K562 (cell line): ENCODE results near the gene PRR11. TPM values are rescaled to one million over a fixed set of nuclear protein-coding genes. Genes with fewer than 3 reads are reported as not detected.

ENCODE experiments used
- AFF1 ChIP-seq, 2 experiments: fragments of 450-650 bp; IDR thresholded peaks; 2 replicates each; pipeline ENCODE4 v1.6.1; 2018; ENCODE audit warnings: mild to moderate bottlenecking in 2 of 2, low read depth in 1 of 2; ENCODE audit not compliant: partially characterized antibody in 2 of 2
- ARNT ChIP-seq, 2 experiments: fragments of 450-650 bp; IDR thresholded peaks; 2 replicates each; pipeline ENCODE4 v1.6.1; 2016; ENCODE audit warnings: mild to moderate bottlenecking in 1 of 2
- CBX5 ChIP-seq: IDR thresholded peaks from 2 replicates; pipeline ENCODE4 v1.6.1; 2014; ENCODE audit warnings: low read depth, borderline replicate concordance
- ELF2 ChIP-seq: fragments of 250-450 bp; sonication (Bioruptor Pico); IDR thresholded peaks from 2 replicates; pipeline ENCODE4 v1.5.0; 2021; ENCODE audit warnings: mild to moderate bottlenecking
- FOXA1 ChIP-seq: fragments of 450-650 bp; IDR thresholded peaks from 2 replicates; pipeline ENCODE4 v1.6.1; 2016; ENCODE audit warnings: mild to moderate bottlenecking, borderline replicate concordance
- TFAP4 ChIP-seq: sonication (generic); formaldehyde crosslinking; IDR thresholded peaks from 2 replicates; pipeline ENCODE4 v1.8.0; 2022; ENCODE audit warnings: missing genetic modification reagents, mild to moderate bottlenecking, moderate library complexity, borderline replicate concordance
- ZNF347 ChIP-seq: fragments of 450-650 bp; formaldehyde crosslinking; IDR thresholded peaks from 2 replicates; pipeline ENCODE4 v1.4.0; 2020; ENCODE audit warnings: low read depth, mild to moderate bottlenecking, moderate library complexity
- polyA plus RNA-seq, 8 experiments: library from polyadenylated mRNA; depleted of rRNA in 4 of 8; stranded (reverse) in 5 of 8; unstranded in 3 of 8; fragments of >200 nt; fragmentation: Nextera tagmentation in 2 of 8; fragmentation: Illumina TruSeq in 1 of 8; extraction: Ambion mirVana in 2 of 8; extraction: Trizol in 1 of 8; gene quantifications; 2 replicates each; pipeline versions ENCODE4 v1.2.1 to v1.2.3, GENCODE V29; 2011 to 2014; ENCODE audit warnings: inconsistent platforms in 1 of 8, missing spikeins in 1 of 8
- total RNA-seq, 7 experiments: library from RNA; depleted of rRNA in 6 of 7; stranded (reverse); fragments of >200 nt in 6 of 7; fragmentation: Illumina TruSeq in 2 of 7; extraction: Trizol in 2 of 7; gene quantifications; 2 replicates each; pipeline versions ENCODE4 v1.2.1 to v1.2.3, GENCODE V29; 2011 to 2021; ENCODE audit warnings: low replicate concordance in 1 of 7
- TF ChIP-seq, protein P1 (sequence below): sonication (generic); formaldehyde crosslinking; IDR thresholded peaks from 2 replicates; pipeline ENCODE4 v1.8.0; 2022; ENCODE audit warnings: mild to moderate bottlenecking, missing genetic modification reagents

The PRR11 gene
- total and polyA plus RNA-seq, 9 of the 15 experiments (the other 6 are each of a cell fraction or from before 2014, with no cell fraction given): 13.3 to 75.2 (median 46.4) TPM

DNA sequence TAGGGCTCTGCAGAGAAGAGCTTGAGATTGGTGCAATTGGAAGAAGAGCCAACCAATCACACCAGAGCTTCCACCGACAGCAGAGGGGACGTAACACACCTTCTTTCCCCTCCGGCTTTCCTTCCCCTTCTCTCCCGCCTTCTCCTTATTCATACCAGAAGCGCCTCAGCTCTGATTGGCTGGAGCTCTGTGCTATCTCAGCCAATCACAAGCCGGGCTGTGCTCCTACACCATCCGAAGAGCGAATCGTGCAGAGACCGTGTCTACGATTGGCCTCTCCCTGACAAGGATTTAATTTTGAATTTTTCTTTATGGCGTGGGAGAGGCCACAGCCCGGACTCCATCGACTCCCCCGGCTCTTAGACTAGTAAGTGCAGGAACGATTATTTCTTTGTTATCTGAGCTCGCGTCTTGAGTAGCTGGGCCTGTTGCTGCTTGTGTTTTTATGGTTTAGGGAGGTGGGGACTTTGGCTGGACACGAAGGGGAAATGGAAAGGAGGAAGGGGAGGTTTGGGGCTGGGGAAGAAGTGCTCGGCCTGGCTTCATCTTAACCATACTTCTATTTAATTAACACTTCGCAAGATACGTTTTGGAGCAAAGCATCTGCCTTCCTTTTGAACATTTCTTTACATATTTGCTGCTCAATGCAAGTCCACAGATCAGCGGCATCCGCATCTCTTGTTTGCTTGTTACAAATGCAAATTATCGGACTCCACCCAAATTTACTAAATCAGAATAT is at the start of gene PRR11 (continued):
- peak in 1 of 2 experiments; percentile 78 for TF ChIP-seq AFF1 (IDR thresholded peaks at IDR 0.05; ENCODE audit: low read depth in 1 of 2, partially characterized antibody in 2 of 2)
- TF ChIP-seq, protein P1, sequence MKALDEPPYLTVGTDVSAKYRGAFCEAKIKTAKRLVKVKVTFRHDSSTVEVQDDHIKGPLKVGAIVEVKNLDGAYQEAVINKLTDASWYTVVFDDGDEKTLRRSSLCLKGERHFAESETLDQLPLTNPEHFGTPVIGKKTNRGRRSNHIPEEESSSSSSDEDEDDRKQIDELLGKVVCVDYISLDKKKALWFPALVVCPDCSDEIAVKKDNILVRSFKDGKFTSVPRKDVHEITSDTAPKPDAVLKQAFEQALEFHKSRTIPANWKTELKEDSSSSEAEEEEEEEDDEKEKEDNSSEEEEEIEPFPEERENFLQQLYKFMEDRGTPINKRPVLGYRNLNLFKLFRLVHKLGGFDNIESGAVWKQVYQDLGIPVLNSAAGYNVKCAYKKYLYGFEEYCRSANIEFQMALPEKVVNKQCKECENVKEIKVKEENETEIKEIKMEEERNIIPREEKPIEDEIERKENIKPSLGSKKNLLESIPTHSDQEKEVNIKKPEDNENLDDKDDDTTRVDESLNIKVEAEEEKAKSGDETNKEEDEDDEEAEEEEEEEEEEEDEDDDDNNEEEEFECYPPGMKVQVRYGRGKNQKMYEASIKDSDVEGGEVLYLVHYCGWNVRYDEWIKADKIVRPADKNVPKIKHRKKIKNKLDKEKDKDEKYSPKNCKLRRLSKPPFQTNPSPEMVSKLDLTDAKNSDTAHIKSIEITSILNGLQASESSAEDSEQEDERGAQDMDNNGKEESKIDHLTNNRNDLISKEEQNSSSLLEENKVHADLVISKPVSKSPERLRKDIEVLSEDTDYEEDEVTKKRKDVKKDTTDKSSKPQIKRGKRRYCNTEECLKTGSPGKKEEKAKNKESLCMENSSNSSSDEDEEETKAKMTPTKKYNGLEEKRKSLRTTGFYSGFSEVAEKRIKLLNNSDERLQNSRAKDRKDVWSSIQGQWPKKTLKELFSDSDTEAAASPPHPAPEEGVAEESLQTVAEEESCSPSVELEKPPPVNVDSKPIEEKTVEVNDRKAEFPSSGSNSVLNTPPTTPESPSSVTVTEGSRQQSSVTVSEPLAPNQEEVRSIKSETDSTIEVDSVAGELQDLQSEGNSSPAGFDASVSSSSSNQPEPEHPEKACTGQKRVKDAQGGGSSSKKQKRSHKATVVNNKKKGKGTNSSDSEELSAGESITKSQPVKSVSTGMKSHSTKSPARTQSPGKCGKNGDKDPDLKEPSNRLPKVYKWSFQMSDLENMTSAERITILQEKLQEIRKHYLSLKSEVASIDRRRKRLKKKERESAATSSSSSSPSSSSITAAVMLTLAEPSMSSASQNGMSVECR (CRISPR knock-in tag): no peak
- no peak for TF ChIP-seq FOXA1
- TF ChIP-seq ZNF347 (CRISPR knock-in tag): no peak
- peak; percentile 60; the same call in 1 of the 2 replicates for TF ChIP-seq TFAP4 (CRISPR knock-in tag)
- no peak for TF ChIP-seq ELF2 (CRISPR knock-in tag)
- no peak for TF ChIP-seq CBX5
- 0 out of 4 replicates have a peak, but pooled peaks of 1 of the 2 experiments have one; percentile 34 for TF ChIP-seq ARNT (IDR thresholded peaks at IDR 0.05)
